NB4 (cell line): Measurements from ENCODE around the gene GABRG3.

Experiments used
- DNase-seq: peaks from one replicate; pipeline ENCODE4 v3.0.0; 2010; ENCODE audit warnings: low read depth
- H3K4me3 ChIP-seq: one replicate; pipeline ENCODE4 v1.5.1; 2011; ENCODE audit warnings: mild to moderate bottlenecking, low read depth, low read length, moderate library complexity
- CTCF ChIP-seq: IDR thresholded peaks from one replicate; pipeline ENCODE4 v1.5.1; 2012; ENCODE audit warnings: low read depth, low read length
- MAX ChIP-seq: IDR thresholded peaks from 2 replicates; pipeline ENCODE4 v1.6.1; 2011; ENCODE audit warnings: low read depth, low read length
- MYC ChIP-seq: IDR thresholded peaks from 2 replicates; pipeline ENCODE4 v1.6.1; 2011; ENCODE audit warnings: low read depth, low read length
- POLR2A ChIP-seq: IDR thresholded peaks from 2 replicates; pipeline ENCODE4 v1.6.1; 2011; ENCODE audit warnings: mild to moderate bottlenecking; ENCODE audit not compliant: insufficient read length; ENCODE audit errors: extremely low read depth

The GABRG3 gene

GRCh38 chr15:27081676-27082418 lies 110.9 kb downstream of the GABRG3 start:
- no peak for DNase-seq
- H3K4me3 ChIP-seq = no peak overlapping the region
- TF ChIP-seq MAX = no peak
- TF ChIP-seq POLR2A = no peak
- TF ChIP-seq CTCF = no peak
- TF ChIP-seq MYC = no peak

GRCh38 chr15:27082526-27082925 lies 111.5 kb downstream of the GABRG3 start:
- no peak for DNase-seq
- H3K4me3 ChIP-seq = no peak overlapping the region
- TF ChIP-seq MYC = no peak
- no peak for TF ChIP-seq MAX
- TF ChIP-seq CTCF = no peak
- TF ChIP-seq POLR2A = no peak

GRCh38 chr15:27084844-27085243 lies 113.9 kb downstream of the GABRG3 start:
- no peak for DNase-seq
- TF ChIP-seq MAX (no peak), CTCF (no peak), POLR2A (no peak), MYC (no peak)
- H3K4me3 ChIP-seq = no peak overlapping the region

GRCh38 chr15:27086149-27086548 lies 115.2 kb downstream of the GABRG3 start:
- no peak for DNase-seq
- TF ChIP-seq POLR2A (no peak), MAX (no peak), CTCF (no peak), MYC (no peak)
- H3K4me3 ChIP-seq = no peak overlapping the region

GRCh38 chr15:27086805-27087204 lies 115.8 kb downstream of the GABRG3 start:
- no peak overlapping the region for H3K4me3 ChIP-seq
- TF ChIP-seq MYC (no peak), CTCF (no peak), MAX (no peak), POLR2A (no peak)
- no peak for DNase-seq
